Measurements from ENCODE around the gene PHF14.

DNA sequence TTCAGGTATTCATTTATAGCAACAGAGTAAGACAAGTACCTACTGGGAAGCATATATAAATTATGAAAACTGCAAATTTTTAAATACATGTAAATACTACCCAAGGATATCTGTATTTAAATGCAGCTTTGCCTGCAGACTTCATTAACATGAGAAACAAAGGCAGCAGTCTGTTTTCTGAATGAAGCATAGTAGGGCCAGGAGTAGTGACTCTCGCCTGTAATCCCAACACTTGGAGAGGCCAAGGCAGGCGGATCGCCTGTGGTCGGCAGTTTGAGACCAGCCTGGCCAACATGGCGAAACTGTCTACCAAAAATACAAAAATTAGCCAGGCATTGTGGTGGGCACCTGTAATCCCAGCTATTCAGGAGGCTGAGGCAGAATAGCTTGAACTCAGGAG lies 42.5 kb upstream of the PHF14 start:
- no peak for TF ChIP-seq EZH2phosphoT487 (IDR thresholded peaks at IDR 0.05; ENCODE audit: insufficient read depth, low read depth)
- TF ChIP-seq EZH2 (IDR thresholded peaks at IDR 0.05; ENCODE audit: insufficient read depth, poor library complexity, severe bottlenecking): no peak

Data from GM23248 (cell line).